Stimulated activated CD4-positive, alpha-beta T cell treated with anti-CD3 and anti-CD28 coated beads, TNF-alpha, amount 100 ng/mL, for 24 hours (primary cell): ENCODE data around the gene PDZD2.

Source experiments
- DNase-seq, 3 experiments: peaks; one replicate each; pipeline ENCODE4 v3.0.0-alpha.2; 2020; ENCODE audit warnings: low read depth in 3 of 3

Gene PDZD2

GRCh38 chr5:32138839-32139493, 500.0 kb downstream of the PDZD2 start:
- peak; percentile 27 to 77 (median 47) for DNase-seq

GRCh38 chr5:32143617-32144377, 504.9 kb downstream of the PDZD2 start:
- no peak for DNase-seq

DNA sequence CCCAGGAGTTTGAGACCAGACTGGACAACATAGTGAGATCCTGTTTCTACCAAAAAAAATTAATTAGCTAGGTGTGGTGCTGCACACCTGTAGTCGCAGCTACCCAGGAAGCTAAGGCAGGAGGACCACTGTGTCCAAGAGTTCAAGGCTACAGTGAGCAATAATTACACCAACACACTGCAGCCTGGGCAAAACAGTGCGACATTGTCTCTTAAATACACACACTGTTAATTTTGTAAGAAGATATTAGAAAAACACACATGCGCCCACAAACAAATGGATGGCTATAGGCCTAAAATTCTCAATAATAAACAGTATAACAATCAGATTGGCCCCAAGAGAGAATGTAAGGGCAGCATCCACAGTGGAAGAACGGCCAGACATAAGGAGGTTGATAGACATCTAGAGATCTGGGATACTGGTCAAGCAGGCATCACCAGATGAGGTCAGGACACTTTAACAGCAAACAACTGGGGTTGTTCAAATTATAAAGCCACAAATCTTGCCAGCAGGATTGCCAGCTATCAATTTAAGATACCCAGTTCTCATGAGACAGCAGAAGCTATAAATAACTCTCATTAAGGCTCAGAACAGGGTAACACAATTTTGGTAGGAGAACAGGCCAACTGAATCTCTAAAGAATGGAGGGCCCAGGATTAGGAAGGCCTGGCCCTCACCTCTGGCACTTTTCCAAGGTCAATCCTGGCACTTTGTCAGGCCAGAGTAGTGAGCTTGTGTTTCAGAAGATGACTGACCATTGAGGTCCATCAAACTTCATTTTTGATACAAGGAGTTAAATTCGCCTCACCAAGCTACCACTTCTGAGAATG, 505.7 kb downstream of the PDZD2 start:
- DNase-seq, result no peak

DNA sequence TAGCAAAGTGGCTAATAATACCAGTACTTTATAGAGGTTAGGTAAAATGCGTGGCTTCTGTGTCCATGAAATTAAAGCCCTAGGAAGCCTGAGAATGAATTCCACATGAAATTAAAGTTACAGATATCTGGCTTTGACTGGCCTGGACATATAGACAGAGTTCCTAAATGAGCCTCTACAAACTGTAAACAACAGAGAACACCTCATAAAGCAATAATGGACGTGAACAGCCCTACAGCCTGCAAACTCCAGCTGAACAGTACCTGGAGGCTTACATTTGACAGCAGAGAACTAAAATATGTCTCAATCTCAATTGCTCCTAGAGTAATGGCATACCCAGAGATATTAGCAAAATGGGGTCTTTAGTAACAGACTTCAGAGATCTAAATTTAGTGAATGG, 506.4 kb downstream of the PDZD2 start:
- DNase-seq, result no peak

GRCh38 chr5:32147236-32147635, 508.3 kb downstream of the PDZD2 start:
- DNase-seq, result no peak

DNA sequence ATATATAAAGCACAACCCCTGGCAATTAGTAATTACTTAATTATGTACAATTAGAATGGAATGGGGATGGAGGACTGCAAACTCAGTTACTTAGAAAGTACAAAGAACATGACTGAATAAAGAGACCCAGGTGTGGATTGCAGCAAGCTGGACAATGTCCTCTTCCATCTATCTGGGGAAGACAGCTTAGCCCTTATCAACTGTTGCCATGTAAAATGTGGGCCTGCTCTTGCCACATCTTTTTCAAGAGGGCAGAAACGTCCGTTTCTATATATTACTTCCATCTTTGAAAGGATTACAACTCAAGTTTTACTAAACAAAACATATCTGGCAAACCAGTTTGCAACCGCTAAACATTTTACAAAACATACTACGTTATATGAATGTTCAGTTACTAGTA, 509.0 kb downstream of the PDZD2 start:
- DNase-seq, result no peak

GRCh38 chr5:32150366-32150765, 511.4 kb downstream of the PDZD2 start:
- no peak for DNase-seq

DNA sequence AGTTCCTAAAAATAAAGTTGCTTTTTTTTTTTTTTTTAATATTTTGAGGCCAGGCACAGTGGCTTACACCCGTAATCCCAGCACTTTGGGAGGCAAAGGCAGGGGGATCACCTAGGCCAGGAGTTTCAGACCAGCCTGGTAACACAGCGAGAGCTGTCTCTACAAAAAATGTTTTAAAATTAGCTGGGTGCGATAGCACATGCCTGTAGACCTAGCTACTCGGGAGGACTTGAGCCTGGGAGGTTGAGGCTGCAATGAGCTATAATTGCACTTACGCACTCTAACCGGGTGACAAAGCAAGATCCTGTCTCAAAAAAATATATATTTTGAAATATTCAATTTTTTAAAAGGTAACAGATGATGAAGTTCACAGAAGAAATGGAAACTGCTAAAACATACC, 512.3 kb downstream of the PDZD2 start:
- no peak for DNase-seq

- no peak for DNase-seq
Measured at GRCh38 chr5:32153723-32154122, 514.8 kb downstream of the PDZD2 start.

DNA sequence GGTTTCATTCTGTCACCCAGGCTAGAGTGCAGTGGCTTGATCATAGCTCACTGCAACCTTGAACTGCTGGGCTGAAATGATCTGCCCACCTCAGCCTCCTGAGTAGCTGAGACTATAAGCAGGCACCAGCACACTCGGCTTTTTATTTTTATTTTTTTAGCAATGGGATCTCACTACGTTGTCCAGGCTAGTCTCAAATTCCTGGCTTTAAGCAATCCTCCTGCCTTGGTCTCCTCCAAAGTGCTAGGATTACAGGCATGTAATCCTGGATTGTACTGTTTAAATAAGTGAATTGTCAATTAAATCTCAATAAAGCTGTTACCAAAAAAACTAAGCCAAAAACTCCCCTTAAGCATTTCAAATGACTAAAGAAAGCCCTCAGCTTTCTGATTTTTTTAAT, 516.3 kb downstream of the PDZD2 start:
- no peak for DNase-seq

DNA sequence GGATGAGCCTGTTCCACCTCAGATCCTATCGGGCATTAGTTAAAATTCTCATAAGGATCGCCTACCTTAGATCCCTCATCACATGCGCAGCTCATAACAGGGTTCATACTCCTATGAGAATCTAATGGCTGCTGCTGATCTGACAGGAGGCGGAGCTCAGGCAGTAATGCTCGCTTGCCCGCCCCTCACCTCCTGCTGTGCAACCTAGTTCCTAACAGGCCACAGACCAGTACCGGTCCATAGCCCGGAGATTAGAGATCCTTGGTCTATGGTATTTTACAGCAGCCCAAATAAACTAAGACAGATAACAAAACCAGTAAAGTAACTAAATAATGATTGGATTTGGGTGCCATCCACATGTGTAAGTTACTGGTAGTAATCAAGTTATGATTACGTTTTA, 517.7 kb downstream of the PDZD2 start:
- no peak for DNase-seq

DNA sequence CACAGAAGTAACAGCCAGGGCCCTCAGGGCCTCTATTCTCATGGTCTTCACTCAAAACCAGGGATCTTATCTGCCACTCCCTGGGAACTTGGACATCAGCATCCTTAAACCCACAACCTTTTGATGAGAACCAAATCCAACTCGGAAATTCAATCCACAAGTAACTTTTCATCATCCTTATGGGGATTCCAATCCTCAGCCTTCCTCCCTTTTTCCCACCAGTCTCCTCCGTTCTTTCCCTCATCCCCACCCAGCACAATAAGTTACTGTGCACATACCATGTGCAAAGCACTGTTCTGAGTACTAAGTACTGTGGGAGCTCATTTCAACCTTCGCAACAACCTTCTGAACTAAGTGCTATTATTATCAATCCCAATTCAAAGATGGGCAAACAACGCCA, 518.1 kb downstream of the PDZD2 start:
- no peak for DNase-seq

GRCh38 chr5:32158679-32158975, 519.7 kb downstream of the PDZD2 start:
- no peak for DNase-seq

GRCh38 chr5:32159328-32160072, 520.6 kb downstream of the PDZD2 start:
- no peak for DNase-seq

GRCh38 chr5:32160228-32160627, 521.3 kb downstream of the PDZD2 start:
- no peak for DNase-seq
